ENCODE results near the gene PLCE1. TPM values are rescaled to one million over a fixed set of nuclear protein-coding genes. Genes with fewer than 3 reads are reported as not detected.

The PLCE1 gene
- total RNA-seq, 1 donor from 2014 or later: 0.47 TPM

- Histone ChIP-seq H2AFZ (replicated peaks) (no peak overlapping the region), H3K4me2 (no peak overlapping the region), H3K27ac (no peak overlapping the region), H3K4me3 (no peak overlapping the region), H3K9ac (no peak overlapping the region), H3K27me3 (peaks cover 11% of the 10 kb centered on the region), H4K20me1 (ENCODE audit: low read depth) (no peaks in the 10 kb centered on the region), H3K9me3 (ENCODE audit: low read depth) (no peaks in the 10 kb centered on the region), H3K4me1 (peaks cover 22% of the 10 kb centered on the region), H3K36me3 (no peaks in the 10 kb centered on the region), H3K79me2 (ENCODE audit: low read depth) (no peaks in the 10 kb centered on the region), H3F3A (ENCODE audit: low read depth) (no peaks in the 10 kb centered on the region)
- Mint-ChIP-seq H3K4me3 (no peak overlapping the region), H3K27ac (no peak overlapping the region), H3K4me1 (peaks cover 19% of the 10 kb centered on the region), H3K36me3 (no peaks in the 10 kb centered on the region), H3K27me3 (ENCODE audit: insufficient read depth, low read depth) (no peaks in the 10 kb centered on the region), H3K9me3 (no peaks in the 10 kb centered on the region)
- TF ChIP-seq CTCF (IDR thresholded peaks at IDR 0.05): no peak
- DNase-seq (ENCODE audit: low spot score): no peak
Observed at GRCh38 chr10:94005050-94005449, 11.3 kb downstream of the PLCE1 start.

GRCh38 chr10:94006591-94007550 is 13.1 kb downstream of the PLCE1 start:
- no peak overlapping the region for H3K4me2 ChIP-seq
- peaks cover 5% of the 10 kb centered on the region for H3K9me3 Mint-ChIP-seq

DNA sequence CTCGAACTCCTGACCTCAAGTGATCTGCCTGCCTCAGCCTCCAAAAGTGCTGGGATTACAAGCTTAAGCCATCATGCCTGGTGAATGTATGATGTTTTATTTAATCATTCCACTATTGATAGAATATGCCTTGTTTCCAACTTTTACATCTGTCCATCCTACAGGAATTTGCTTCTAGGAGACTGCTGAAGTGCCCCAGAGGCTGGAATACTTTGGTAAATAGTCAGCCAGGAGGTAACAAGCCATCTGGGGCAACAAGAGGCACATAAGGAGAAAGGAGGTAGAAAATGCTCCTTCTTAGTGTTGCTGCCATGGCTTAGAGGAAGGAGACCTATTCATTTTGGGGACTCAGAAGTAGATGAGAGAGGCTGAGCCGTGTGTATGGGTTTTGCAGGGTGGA is 14.8 kb downstream of the PLCE1 start:
- Mint-ChIP-seq H3K36me3 (no peaks in the 10 kb centered on the region), H3K27me3 (ENCODE audit: insufficient read depth, low read depth) (no peaks in the 10 kb centered on the region), H3K4me3 (no peak overlapping the region), H3K4me1 (no peaks in the 10 kb centered on the region), H3K9me3 (peaks cover 5% of the 10 kb centered on the region), H3K27ac (no peak overlapping the region)
- no peaks in the 10 kb centered on the region for H3K4me1 ChIP-seq
- no peaks in the 10 kb centered on the region for H3K79me2 ChIP-seq (ENCODE audit: low read depth)
- no peak overlapping the region for H3K4me3 ChIP-seq
- H3K9me3 ChIP-seq (ENCODE audit: low read depth): no peaks in the 10 kb centered on the region
- no peaks in the 10 kb centered on the region for H4K20me1 ChIP-seq (ENCODE audit: low read depth)
- H3F3A ChIP-seq (ENCODE audit: low read depth): no peaks in the 10 kb centered on the region
- no peaks in the 10 kb centered on the region for H3K36me3 ChIP-seq
- H2AFZ ChIP-seq (replicated peaks): no peak overlapping the region
- H3K27me3 ChIP-seq: no peaks in the 10 kb centered on the region
- no peak overlapping the region for H3K27ac ChIP-seq
- no peak overlapping the region for H3K4me2 ChIP-seq
- no peak for DNase-seq (ENCODE audit: low spot score)
- H3K9ac ChIP-seq: no peak overlapping the region
- no peak for TF ChIP-seq EZH2phosphoT487 (IDR thresholded peaks at IDR 0.05)
- no peak for TF ChIP-seq CTCF (IDR thresholded peaks at IDR 0.05)
- TF ChIP-seq EZH2 (IDR thresholded peaks at IDR 0.05): no peak

More at GRCh38 chr10:94006591-94007550, 13.1 kb downstream of the PLCE1 start:
- Histone ChIP-seq H3K9me3 (ENCODE audit: low read depth) (no peaks in the 10 kb centered on the region), H3K27ac (no peak overlapping the region), H3F3A (ENCODE audit: low read depth) (no peaks in the 10 kb centered on the region), H3K79me2 (ENCODE audit: low read depth) (no peaks in the 10 kb centered on the region), H3K9ac (no peak overlapping the region), H3K4me3 (no peak overlapping the region), H3K36me3 (no peaks in the 10 kb centered on the region), H3K4me1 (peaks cover 4% of the 10 kb centered on the region), H4K20me1 (ENCODE audit: low read depth) (no peaks in the 10 kb centered on the region), H2AFZ (replicated peaks) (no peak overlapping the region), H3K27me3 (peaks cover 11% of the 10 kb centered on the region)
- H3K27ac Mint-ChIP-seq: no peak overlapping the region
- peaks cover 4% of the 10 kb centered on the region for H3K4me1 Mint-ChIP-seq
- DNase-seq (ENCODE audit: low spot score): no peak
- no peaks in the 10 kb centered on the region for H3K36me3 Mint-ChIP-seq
- no peaks in the 10 kb centered on the region for H3K27me3 Mint-ChIP-seq (ENCODE audit: insufficient read depth, low read depth)
- no peak overlapping the region for H3K4me3 Mint-ChIP-seq
- no peak for TF ChIP-seq EZH2phosphoT487 (IDR thresholded peaks at IDR 0.05)
- no peak for TF ChIP-seq EZH2 (IDR thresholded peaks at IDR 0.05)
- no peak for TF ChIP-seq CTCF (IDR thresholded peaks at IDR 0.05)

Data from neural progenitor cell (in vitro differentiated cells).